ENCODE results near the gene WDR76. TPM values are rescaled to one million over a fixed set of nuclear protein-coding genes. Genes with fewer than 3 reads are reported as not detected.
"Not testable (repeated sequence)": the region's sequence is repeated elsewhere in the genome, so short reads cannot be mapped to it uniquely, and the experiment has no call there.

The WDR76 gene
- total RNA-seq (2014; rRNA removed; shearing (Covaris generic)) = 15.1 and 19.6 TPM in 2 replicates
- polyA plus RNA-seq (2015; cell fraction: cytosol; rRNA removed) = 11.3 and 16.8 TPM in 2 replicates
- polyA plus RNA-seq (2015; cell fraction: nucleus; rRNA removed) = 15.3 and 19.6 TPM in 2 replicates

GRCh38 chr15:43826508-43827341 lies at the start of gene WDR76:
WDR76 (plus strand) TSS chr15:43827002; CDS start chr15:43827033, 31 bp downstream.
- peak; percentile 81 for DNase-seq (ENCODE audit: low read depth)

- peak; percentile 65 for DNase-seq (ENCODE audit: low read depth)
Observed at GRCh38 chr15:43777267-43777914, 49.4 kb upstream of the WDR76 start.

GRCh38 chr15:43779016-43779415 lies 47.8 kb upstream of the WDR76 start:
- no peak for DNase-seq (ENCODE audit: low read depth)

- no peak for DNase-seq (ENCODE audit: low read depth)
Observed at GRCh38 chr15:43789409-43789808, 37.4 kb upstream of the WDR76 start.

- peak; percentile 99 for DNase-seq (ENCODE audit: low read depth)
Observed at GRCh38 chr15:43791993-43792760, 34.6 kb upstream of the WDR76 start, which contains the start of gene SERF2. SERF2 (plus strand) TSS chr15:43792320; CDS start chr15:43792377, 57 bp downstream.

GRCh38 chr15:43792761-43793476 lies 33.9 kb upstream of the WDR76 start:
- peak; percentile 11 for DNase-seq (ENCODE audit: low read depth)

- DNase-seq (ENCODE audit: low read depth) = no peak
Observed at GRCh38 chr15:43793647-43794046, 33.2 kb upstream of the WDR76 start.

- peak; percentile 69 for DNase-seq (ENCODE audit: low read depth)
Observed at GRCh38 chr15:43794269-43795037, 32.3 kb upstream of the WDR76 start.

- DNase-seq (ENCODE audit: low read depth) = no peak
Observed at GRCh38 chr15:43795197-43795596, 31.6 kb upstream of the WDR76 start.

- DNase-seq (ENCODE audit: low read depth) = no peak
Observed at GRCh38 chr15:43795997-43796396, 30.8 kb upstream of the WDR76 start.

- DNase-seq (ENCODE audit: low read depth) = no peak
Observed at GRCh38 chr15:43796566-43796965, 30.2 kb upstream of the WDR76 start.

GRCh38 chr15:43799209-43799944 lies 27.4 kb upstream of the WDR76 start:
- no peak for DNase-seq (ENCODE audit: low read depth)

- DNase-seq (ENCODE audit: low read depth) = no peak
Observed at GRCh38 chr15:43799945-43800285, 26.9 kb upstream of the WDR76 start, which contains the start of gene SERINC4. SERINC4 (minus strand) TSS chr15:43800220; CDS start chr15:43799986, 234 bp downstream.

- peak; percentile 81 for DNase-seq (ENCODE audit: low read depth)
Observed at GRCh38 chr15:43800286-43801141, 26.3 kb upstream of the WDR76 start, which contains the start of gene HYPK. HYPK (plus strand) TSS chr15:43800599; CDS start chr15:43800623, 24 bp downstream.

- DNase-seq (ENCODE audit: low read depth) = not testable (repeated sequence)
Observed at GRCh38 chr15:43802676-43803075, 24.1 kb upstream of the WDR76 start.

- no peak for DNase-seq (ENCODE audit: low read depth)
Observed at GRCh38 chr15:43808435-43808950, 18.3 kb upstream of the WDR76 start.

GRCh38 chr15:43808960-43809678 lies 17.7 kb upstream of the WDR76 start:
- no peak for DNase-seq (ENCODE audit: low read depth)

All from HT1080 (cell line).